Spleen (tissue), 3 donors: ENCODE data around the gene CERKL.

Experiments used
- POLR2A ChIP-seq, 3 donors: fragments of 450-650 bp; IDR thresholded peaks; one replicate each; pipeline ENCODE4 v1.5.1; 2017; ENCODE audit warnings: antibody characterized with exemption in 3 of 3, mild to moderate bottlenecking in 1 of 3
- POLR2AphosphoS5 ChIP-seq, 3 donors: sonication (generic); formaldehyde crosslinking; IDR thresholded peaks; one replicate each; pipeline ENCODE4 v1.5.1; 2017; ENCODE audit warnings: antibody characterized with exemption in 3 of 3

DNA sequence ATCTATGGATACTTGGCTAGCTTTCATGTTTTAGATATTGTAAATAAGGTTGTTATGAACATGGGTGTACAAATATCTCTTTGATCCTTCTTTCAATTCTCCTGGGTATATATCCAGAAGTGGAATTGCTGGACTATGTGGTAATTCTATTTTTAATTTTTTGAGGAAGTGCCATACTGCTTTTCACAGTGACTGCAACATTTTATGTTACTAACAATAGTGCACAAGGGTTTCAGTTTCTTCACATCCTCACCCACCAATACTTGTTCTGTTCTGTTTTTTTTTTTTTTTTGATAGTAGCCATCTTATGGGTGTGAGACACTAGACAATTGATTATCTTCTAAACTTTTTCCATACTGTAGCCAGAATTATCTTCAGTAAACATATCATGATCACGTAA is 40.7 kb upstream of the CERKL start:
- TF ChIP-seq POLR2A (IDR thresholded peaks at IDR 0.05) (no peak), POLR2AphosphoS5 (IDR thresholded peaks at IDR 0.05) (no peak)
